Upper lobe of left lung (tissue), 6 donors: ENCODE results near the gene HSPA4. TPM values are rescaled to one million over a fixed set of nuclear protein-coding genes. Genes with fewer than 3 reads are reported as not detected.

Experiments
- ATAC-seq, 2 donors: fragments of 200-7000 bp; cut with Tn5 transposase; one replicate each; pipeline ENCODE4 v1.9.1; 2022; ENCODE audit warnings: mild to moderate bottlenecking in 2 of 2, moderate library complexity in 2 of 2; ENCODE audit not compliant: low FRiP score in 2 of 2
- DNase-seq, 2 donors: peaks; one replicate each; pipeline ENCODE4 v3.0.0-alpha.2; 2019 to 2020
- H3K27ac ChIP-seq, 4 donors: fragments of 200-600 bp; sonication (generic); one replicate each; pipeline ENCODE4 v1.5.1; 2016 to 2019
- H3K27me3 ChIP-seq, 4 donors: fragments of 200-600 bp; sonication (generic); one replicate each; pipeline ENCODE4 v1.5.1; 2017 to 2019
- H3K36me3 ChIP-seq, 4 donors: fragments of 200-600 bp; sonication (generic); one replicate each; pipeline ENCODE4 v1.5.1; 2016 to 2019
- H3K4me1 ChIP-seq, 4 donors: fragments of 200-600 bp; sonication (generic); one replicate each; pipeline ENCODE4 v1.5.1; 2018 to 2019
- H3K4me3 ChIP-seq, 4 donors: fragments of 200-600 bp; sonication (generic); one replicate each; pipeline ENCODE4 v1.5.1; 2017 to 2019; ENCODE audit warnings: mild to moderate bottlenecking in 2 of 4, moderate library complexity in 1 of 4
- H3K9me3 ChIP-seq, 4 donors: fragments of 200-600 bp; sonication (generic); one replicate each; pipeline ENCODE4 v1.5.1; 2018 to 2019
- EP300 ChIP-seq, 4 donors: sonication (generic); formaldehyde crosslinking; IDR thresholded peaks; one replicate each; pipeline ENCODE4 v1.5.1; 2017; ENCODE audit warnings: antibody characterized with exemption in 4 of 4, control low read depth in 2 of 4
- POLR2A ChIP-seq, 4 donors: fragments of 450-650 bp; IDR thresholded peaks; one replicate each; pipeline ENCODE4 v1.5.1; 2016 to 2017; ENCODE audit warnings: antibody characterized with exemption in 4 of 4, mild to moderate bottlenecking in 2 of 4
- POLR2AphosphoS5 ChIP-seq, 2 donors: sonication (generic); formaldehyde crosslinking; IDR thresholded peaks; one replicate each; pipeline ENCODE4 v1.5.1; 2017; ENCODE audit warnings: antibody characterized with exemption in 2 of 2
- WGBS, 2 donors: methylation state at CpG; one replicate each; pipeline ENCODE4 v1.1.5; 2017 to 2018; 5-methylcytosine and 5-hydroxymethylcytosine counted together
- total RNA-seq, 6 donors: library from RNA; depleted of rRNA in 4 of 6; stranded (reverse); fragments of >200 nt in 4 of 6; gene quantifications; one replicate each; pipeline versions ENCODE4 v1.1.0 to v1.2.1, GENCODE V29; 2016 to 2021
- TF ChIP-seq, protein P1 (sequence below), 6 experiments: fragments of 450-650 bp in 4 of 6; fragments of 200-600 bp in 2 of 6; sonication (generic) in 2 of 6; IDR thresholded peaks; one replicate each; pipeline ENCODE4 v1.5.1; 2016 to 2019; ENCODE audit warnings: antibody characterized with exemption in 6 of 6
- donor health status: DM: no; HTN: no; CAD: no; lungs with moderate emphysema.
- donor health status: DM: no; HTN: yes; CAD: no; lungs with severe emphysema.

HSPA4 gene
- total RNA-seq, 6 donors from 2014 or later: 27.2 to 59.1 (median 56.7) TPM

- no peak for DNase-seq
- H3K27ac ChIP-seq: no peak overlapping the region
- no peaks in the 10 kb centered on the region for H3K36me3 ChIP-seq
- no peaks in the 10 kb centered on the region for H3K4me1 ChIP-seq
- 91 to 95% methylated on average over 7 of the region's 7 CpGs for WGBS, 2 donors
- no peak overlapping the region for H3K4me3 ChIP-seq
- no peaks in the 10 kb centered on the region for H3K9me3 ChIP-seq
- no peaks in the 10 kb centered on the region for H3K27me3 ChIP-seq
- no peak for ATAC-seq
- TF ChIP-seq, protein P1, sequence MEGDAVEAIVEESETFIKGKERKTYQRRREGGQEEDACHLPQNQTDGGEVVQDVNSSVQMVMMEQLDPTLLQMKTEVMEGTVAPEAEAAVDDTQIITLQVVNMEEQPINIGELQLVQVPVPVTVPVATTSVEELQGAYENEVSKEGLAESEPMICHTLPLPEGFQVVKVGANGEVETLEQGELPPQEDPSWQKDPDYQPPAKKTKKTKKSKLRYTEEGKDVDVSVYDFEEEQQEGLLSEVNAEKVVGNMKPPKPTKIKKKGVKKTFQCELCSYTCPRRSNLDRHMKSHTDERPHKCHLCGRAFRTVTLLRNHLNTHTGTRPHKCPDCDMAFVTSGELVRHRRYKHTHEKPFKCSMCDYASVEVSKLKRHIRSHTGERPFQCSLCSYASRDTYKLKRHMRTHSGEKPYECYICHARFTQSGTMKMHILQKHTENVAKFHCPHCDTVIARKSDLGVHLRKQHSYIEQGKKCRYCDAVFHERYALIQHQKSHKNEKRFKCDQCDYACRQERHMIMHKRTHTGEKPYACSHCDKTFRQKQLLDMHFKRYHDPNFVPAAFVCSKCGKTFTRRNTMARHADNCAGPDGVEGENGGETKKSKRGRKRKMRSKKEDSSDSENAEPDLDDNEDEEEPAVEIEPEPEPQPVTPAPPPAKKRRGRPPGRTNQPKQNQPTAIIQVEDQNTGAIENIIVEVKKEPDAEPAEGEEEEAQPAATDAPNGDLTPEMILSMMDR (IDR thresholded peaks at IDR 0.05): no peak
- no peak for TF ChIP-seq POLR2A (IDR thresholded peaks at IDR 0.05)
- no peak for TF ChIP-seq POLR2AphosphoS5 (IDR thresholded peaks at IDR 0.05)
- no peak for TF ChIP-seq EP300 (IDR thresholded peaks at IDR 0.05)
Observed at GRCh38 chr5:133140311-133140710, 88.5 kb downstream of the HSPA4 start.

DNA sequence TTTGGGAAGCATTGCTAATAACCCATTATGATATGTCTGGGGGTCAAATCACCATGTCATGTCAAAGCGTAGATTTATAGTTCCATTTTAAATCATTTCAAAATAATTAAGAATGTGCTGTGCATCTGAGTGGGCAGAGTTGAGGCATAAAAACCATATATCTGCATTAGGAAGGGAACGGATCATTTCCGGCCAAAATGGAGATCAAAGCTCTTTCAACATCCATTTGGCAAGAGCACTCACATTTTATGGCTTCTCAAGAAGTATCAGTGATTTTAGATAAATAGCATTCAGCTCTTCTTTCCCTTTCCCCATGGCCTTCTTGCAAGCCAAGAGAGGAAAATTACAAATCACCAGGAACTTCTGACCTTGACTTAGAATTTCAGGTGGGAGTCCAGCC is 89.9 kb downstream of the HSPA4 start:
- H3K36me3 ChIP-seq: no peaks in the 10 kb centered on the region
- DNase-seq (no peak), ATAC-seq (no peak)
- no peak overlapping the region for H3K4me3 ChIP-seq
- no peaks in the 10 kb centered on the region for H3K4me1 ChIP-seq
- WGBS, 2 donors: 80 to 95% methylated on average over 3 of the region's 3 CpGs
- no peak overlapping the region for H3K27ac ChIP-seq
- H3K27me3 ChIP-seq: no peaks in the 10 kb centered on the region
- TF ChIP-seq POLR2A (IDR thresholded peaks at IDR 0.05) (no peak), EP300 (IDR thresholded peaks at IDR 0.05) (no peak), POLR2AphosphoS5 (IDR thresholded peaks at IDR 0.05) (no peak)
- TF ChIP-seq, protein P1 (IDR thresholded peaks at IDR 0.05): no peak
- H3K9me3 ChIP-seq: no peaks in the 10 kb centered on the region

GRCh38 chr5:133142782-133143181 is 91.0 kb downstream of the HSPA4 start:
- no peaks in the 10 kb centered on the region for H3K36me3 ChIP-seq
- H3K27me3 ChIP-seq: no peaks in the 10 kb centered on the region
- H3K27ac ChIP-seq: no peak overlapping the region
- no peak overlapping the region for H3K4me3 ChIP-seq
- H3K4me1 ChIP-seq: no peaks in the 10 kb centered on the region
- ATAC-seq: no peak
- TF ChIP-seq POLR2A (IDR thresholded peaks at IDR 0.05) (no peak), POLR2AphosphoS5 (IDR thresholded peaks at IDR 0.05) (no peak)
- H3K9me3 ChIP-seq: no peaks in the 10 kb centered on the region
- 82 to 84% methylated on average over 6 of the region's 6 CpGs for WGBS, 2 donors
- no peak for DNase-seq

DNA sequence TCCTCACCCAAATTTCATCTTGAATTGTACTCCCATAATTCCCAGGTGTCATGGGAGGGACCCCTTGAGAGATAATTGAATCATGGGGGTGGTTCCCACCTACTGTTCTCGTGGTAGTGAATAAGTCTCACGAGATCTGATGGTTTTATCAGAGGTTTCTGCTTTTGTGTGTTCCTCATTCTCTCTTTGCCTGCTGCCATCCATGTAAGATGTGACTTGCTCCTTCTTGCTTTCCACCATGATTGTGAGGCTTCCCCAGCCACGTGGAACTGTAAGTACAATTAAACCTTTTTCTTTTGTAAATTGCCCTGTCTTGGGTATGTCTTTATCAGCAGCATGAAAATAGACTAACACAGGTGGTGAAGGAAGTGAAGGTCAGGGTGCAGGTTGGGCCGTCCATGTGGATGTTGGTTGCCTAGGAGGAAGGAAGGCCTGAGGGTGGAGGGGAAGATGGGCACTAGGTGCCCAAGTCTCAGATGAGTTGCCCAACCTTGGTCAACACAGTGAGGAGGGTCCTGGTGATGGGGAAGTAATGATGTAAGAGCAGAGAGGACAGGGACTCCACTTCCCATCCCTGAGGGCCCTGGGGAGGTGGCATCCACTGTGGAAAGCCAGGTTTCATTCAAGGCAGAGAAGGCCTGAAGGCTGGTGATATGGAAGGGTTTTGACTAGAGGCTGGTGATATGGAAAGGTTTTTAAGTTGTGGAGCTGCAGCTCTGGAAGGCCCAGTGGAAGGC is 92.6 kb downstream of the HSPA4 start:
- Histone ChIP-seq H3K27ac (no peak overlapping the region), H3K27me3 (no peaks in the 10 kb centered on the region), H3K4me3 (no peak overlapping the region), H3K36me3 (no peaks in the 10 kb centered on the region), H3K9me3 (no peaks in the 10 kb centered on the region), H3K4me1 (no peaks in the 10 kb centered on the region)
- TF ChIP-seq EP300 (IDR thresholded peaks at IDR 0.05) (no peak), POLR2AphosphoS5 (IDR thresholded peaks at IDR 0.05) (no peak), POLR2A (IDR thresholded peaks at IDR 0.05) (no peak)
- TF ChIP-seq, protein P1 (IDR thresholded peaks at IDR 0.05): no peak
- 74 to 77% methylated on average over 4 of the region's 4 CpGs for WGBS, 2 donors
- DNase-seq: no peak
- no peak for ATAC-seq

GRCh38 chr5:133145436-133146170 is 93.8 kb downstream of the HSPA4 start:
- H3K4me1 ChIP-seq: no peaks in the 10 kb centered on the region
- no peaks in the 10 kb centered on the region for H3K27me3 ChIP-seq
- ATAC-seq: no peak
- no peaks in the 10 kb centered on the region for H3K36me3 ChIP-seq
- no peak overlapping the region for H3K4me3 ChIP-seq
- no peak for TF ChIP-seq POLR2A (IDR thresholded peaks at IDR 0.05)
- no peak for TF ChIP-seq EP300 (IDR thresholded peaks at IDR 0.05)
- TF ChIP-seq POLR2AphosphoS5 (IDR thresholded peaks at IDR 0.05): no peak
- TF ChIP-seq, protein P1 (IDR thresholded peaks at IDR 0.05): no peak
- 72 to 83% methylated on average over 11 of the region's 11 CpGs for WGBS, 2 donors
- no peak overlapping the region for H3K27ac ChIP-seq
- no peaks in the 10 kb centered on the region for H3K9me3 ChIP-seq
- no peak for DNase-seq
